ENCODE data around the gene MYH10.

Gene MYH10

DNA sequence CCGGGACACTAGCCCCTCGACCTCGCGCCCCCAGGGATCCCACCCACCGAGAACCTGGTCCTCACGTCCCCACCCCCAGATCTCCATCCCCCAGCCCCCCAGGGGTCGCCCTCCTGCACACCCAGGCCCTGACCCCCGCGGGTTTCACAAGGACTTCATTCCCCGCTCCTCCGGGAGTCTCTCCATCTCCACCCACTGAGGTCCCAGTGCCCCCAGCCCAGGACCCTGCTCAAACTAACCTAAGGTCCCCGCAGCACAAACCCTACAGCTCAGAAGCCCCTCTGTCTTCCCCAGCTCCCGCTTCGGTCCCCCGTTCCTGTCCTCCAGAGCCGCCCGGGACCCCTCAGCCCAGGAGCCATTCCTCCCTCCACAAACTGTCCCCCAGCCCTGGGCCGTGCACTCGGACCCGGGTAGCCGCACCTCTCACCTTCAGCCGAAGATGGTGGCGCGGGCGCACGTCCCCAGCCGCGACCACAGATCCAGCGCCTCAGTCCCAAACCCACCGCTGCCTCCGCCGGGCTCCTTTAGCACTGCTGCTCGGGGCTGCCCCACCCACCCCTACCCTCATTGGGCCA is at the start of gene MYH10:
TSS of gene MYH10 (minus strand) at position 499 of the 575 bp plus-strand sequence. CDS start 7,479 bp downstream, outside the sequence.
- peak within 1 kb of the TSS; percentile 92 to 98 for H3K27ac ChIP-seq
- DNase-seq (ENCODE audit: low spot score): no peak
- peak within 1 kb of the TSS; percentile 93 for H3K4me3 ChIP-seq
- TF ChIP-seq CTCF (IDR thresholded peaks at IDR 0.05): no peak

GRCh38 chr17:8679126-8679525 is 48.6 kb upstream of the MYH10 start:
- DNase-seq (ENCODE audit: low spot score): no peak
- H3K27ac ChIP-seq: peak overlapping the region; percentile 86
- TF ChIP-seq CTCF (IDR thresholded peaks at IDR 0.05): no peak
- H3K4me3 ChIP-seq: no peak overlapping the region

- peak overlapping the region; percentile 88 to 94 for H3K27ac ChIP-seq
- peak overlapping the region; percentile 46 for H3K4me3 ChIP-seq
- TF ChIP-seq CTCF (IDR thresholded peaks at IDR 0.05): no peak
- DNase-seq (ENCODE audit: low spot score): no peak
Observed at GRCh38 chr17:8675306-8675705, 44.8 kb upstream of the MYH10 start.

GRCh38 chr17:8674344-8675305 is 44.1 kb upstream of the MYH10 start:
- peak overlapping the region; percentile 46 for H3K4me3 ChIP-seq
- DNase-seq (ENCODE audit: low spot score): peak; percentile 95
- TF ChIP-seq CTCF (IDR thresholded peaks at IDR 0.05): no peak
- H3K27ac ChIP-seq: peak overlapping the region; percentile 88 to 94

GRCh38 chr17:8673612-8674011 is 43.1 kb upstream of the MYH10 start:
- no peak for DNase-seq (ENCODE audit: low spot score)
- no peak for TF ChIP-seq CTCF (IDR thresholded peaks at IDR 0.05)
- Histone ChIP-seq H3K4me3 (peak overlapping the region; percentile 2), H3K27ac (peak overlapping the region; percentile 88 to 94)

DNA sequence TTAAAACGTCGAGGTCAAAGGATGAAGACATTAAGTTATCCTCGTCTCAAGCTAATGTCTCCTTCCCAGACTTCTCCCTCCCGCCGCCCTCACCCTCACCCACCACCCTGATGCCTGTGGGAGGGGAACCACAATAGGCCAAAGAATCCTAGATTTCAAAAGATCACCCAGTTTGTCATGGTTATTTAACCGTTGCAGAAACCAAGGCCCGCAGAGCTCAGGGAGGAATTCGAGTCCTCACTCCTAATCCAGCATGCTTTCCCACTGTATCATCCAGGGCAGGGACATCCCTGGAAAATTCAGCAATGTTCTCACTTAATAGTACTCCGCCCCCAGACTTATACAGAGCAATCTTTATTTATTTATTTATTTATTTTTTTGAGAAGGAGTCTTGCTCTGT is 41.8 kb upstream of the MYH10 start:
- no peak for TF ChIP-seq CTCF (IDR thresholded peaks at IDR 0.05)
- DNase-seq (ENCODE audit: low spot score): no peak
- Histone ChIP-seq H3K27ac (peak overlapping the region; percentile 88 to 94), H3K4me3 (no peak overlapping the region)
